Vagina (tissue), 2 donors: Measurements from ENCODE around the gene GJD2. TPM values are rescaled to one million over a fixed set of nuclear protein-coding genes. Genes with fewer than 3 reads are reported as not detected.

ENCODE experiments used
- DNase-seq, 2 donors: peaks; one replicate each; pipeline ENCODE4 v3.0.0-alpha.2; 2017; ENCODE audit errors: extremely low spot score in 2 of 2
- H3K27ac ChIP-seq: fragments of 200-600 bp; sonication (generic); one replicate; pipeline ENCODE4 v1.5.1; 2019
- H3K27me3 ChIP-seq: fragments of 200-600 bp; sonication (generic); one replicate; pipeline ENCODE4 v1.5.1; 2019
- H3K36me3 ChIP-seq, 2 donors: fragments of 200-600 bp; sonication (generic); one replicate each; pipeline ENCODE4 v1.5.1; 2017 to 2019
- H3K4me1 ChIP-seq: fragments of 200-600 bp; sonication (generic); one replicate; pipeline ENCODE4 v1.5.1; 2019
- H3K4me3 ChIP-seq, 2 donors: fragments of 200-600 bp; sonication (generic); 1 replicate in 1 of 2; 2 replicates in 1 of 2; pipeline ENCODE4 v1.5.1; 2016 to 2019
- H3K9me3 ChIP-seq: fragments of 200-600 bp; sonication (generic); one replicate; pipeline ENCODE4 v1.5.1; 2019
- POLR2A ChIP-seq, 2 donors: fragments of 450-650 bp; IDR thresholded peaks; one replicate each; pipeline ENCODE4 v1.6.1; 2017; ENCODE audit warnings: antibody characterized with exemption in 2 of 2, mild to moderate bottlenecking in 2 of 2, moderate library complexity in 2 of 2
- POLR2AphosphoS5 ChIP-seq, 2 donors: sonication (generic); formaldehyde crosslinking; IDR thresholded peaks; one replicate each; pipeline ENCODE4 v1.9.0; 2017; ENCODE audit warnings: antibody characterized with exemption in 2 of 2, mild to moderate bottlenecking in 2 of 2, low read depth in 1 of 2; ENCODE audit not compliant: insufficient read depth in 1 of 2
- intact Hi-C: fragments of 100-400 bp; cut with DNase I; formaldehyde crosslinking; loops from one replicate; pipeline ENCODE4 v1.15.1; 2023
- total RNA-seq: library from RNA; depleted of rRNA; stranded (reverse); fragments of >200 nt; gene quantifications from one replicate; pipeline ENCODE4 v1.2.3, GENCODE V29; 2016
- TF ChIP-seq, protein P1 (sequence below), 3 experiments: fragments of 450-650 bp in 2 of 3; fragments of 200-600 bp in 1 of 3; sonication (generic) in 1 of 3; IDR thresholded peaks; one replicate each; pipeline ENCODE4 v1.5.1; 2017 to 2019; ENCODE audit warnings: antibody characterized with exemption in 3 of 3, mild to moderate bottlenecking in 2 of 3, moderate library complexity in 2 of 3

Gene GJD2
- total RNA-seq, 1 donor from 2014 or later = not detected

- Histone ChIP-seq H3K27me3 (no peaks in the 10 kb centered on the region), H3K4me1 (peaks cover 12% of the 10 kb centered on the region), H3K4me3 (no peak overlapping the region), H3K36me3 (no peaks in the 10 kb centered on the region), H3K27ac (no peak overlapping the region), H3K9me3 (no peaks in the 10 kb centered on the region)
- no peak for DNase-seq
- TF ChIP-seq, protein P1, sequence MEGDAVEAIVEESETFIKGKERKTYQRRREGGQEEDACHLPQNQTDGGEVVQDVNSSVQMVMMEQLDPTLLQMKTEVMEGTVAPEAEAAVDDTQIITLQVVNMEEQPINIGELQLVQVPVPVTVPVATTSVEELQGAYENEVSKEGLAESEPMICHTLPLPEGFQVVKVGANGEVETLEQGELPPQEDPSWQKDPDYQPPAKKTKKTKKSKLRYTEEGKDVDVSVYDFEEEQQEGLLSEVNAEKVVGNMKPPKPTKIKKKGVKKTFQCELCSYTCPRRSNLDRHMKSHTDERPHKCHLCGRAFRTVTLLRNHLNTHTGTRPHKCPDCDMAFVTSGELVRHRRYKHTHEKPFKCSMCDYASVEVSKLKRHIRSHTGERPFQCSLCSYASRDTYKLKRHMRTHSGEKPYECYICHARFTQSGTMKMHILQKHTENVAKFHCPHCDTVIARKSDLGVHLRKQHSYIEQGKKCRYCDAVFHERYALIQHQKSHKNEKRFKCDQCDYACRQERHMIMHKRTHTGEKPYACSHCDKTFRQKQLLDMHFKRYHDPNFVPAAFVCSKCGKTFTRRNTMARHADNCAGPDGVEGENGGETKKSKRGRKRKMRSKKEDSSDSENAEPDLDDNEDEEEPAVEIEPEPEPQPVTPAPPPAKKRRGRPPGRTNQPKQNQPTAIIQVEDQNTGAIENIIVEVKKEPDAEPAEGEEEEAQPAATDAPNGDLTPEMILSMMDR (IDR thresholded peaks at IDR 0.05) = no peak
- TF ChIP-seq POLR2A (IDR thresholded peaks at IDR 0.05) = no peak
- no peak for TF ChIP-seq POLR2AphosphoS5 (IDR thresholded peaks at IDR 0.05; ENCODE audit: insufficient read depth in 1 of 2, low read depth in 1 of 2)
- intact Hi-C loops = no loop called here
Observed at GRCh38 chr15:34719695-34720094, 35.1 kb downstream of the GJD2 start.

- no peaks in the 10 kb centered on the region for H3K9me3 ChIP-seq
- H3K4me1 ChIP-seq = peaks cover 12% of the 10 kb centered on the region
- intact Hi-C loops = no loop called here
- H3K27me3 ChIP-seq = no peaks in the 10 kb centered on the region
- TF ChIP-seq POLR2A (IDR thresholded peaks at IDR 0.05) = no peak
- no peak for TF ChIP-seq POLR2AphosphoS5 (IDR thresholded peaks at IDR 0.05; ENCODE audit: insufficient read depth in 1 of 2, low read depth in 1 of 2)
- TF ChIP-seq, protein P1 (IDR thresholded peaks at IDR 0.05) = no peak
- no peak overlapping the region for H3K4me3 ChIP-seq
- no peak overlapping the region for H3K27ac ChIP-seq
- no peak for DNase-seq
- no peaks in the 10 kb centered on the region for H3K36me3 ChIP-seq
Observed at GRCh38 chr15:34718681-34719665, 35.8 kb downstream of the GJD2 start.

- intact Hi-C loops = no loop called here
- no peaks in the 10 kb centered on the region for H3K36me3 ChIP-seq
- H3K27ac ChIP-seq = no peak overlapping the region
- H3K9me3 ChIP-seq = no peaks in the 10 kb centered on the region
- DNase-seq = no peak
- peaks cover 12% of the 10 kb centered on the region for H3K4me1 ChIP-seq
- no peaks in the 10 kb centered on the region for H3K27me3 ChIP-seq
- H3K4me3 ChIP-seq = no peak overlapping the region
- no peak for TF ChIP-seq POLR2A (IDR thresholded peaks at IDR 0.05)
- TF ChIP-seq, protein P1 (IDR thresholded peaks at IDR 0.05) = no peak
- no peak for TF ChIP-seq POLR2AphosphoS5 (IDR thresholded peaks at IDR 0.05; ENCODE audit: insufficient read depth in 1 of 2, low read depth in 1 of 2)
Observed at GRCh38 chr15:34717729-34718128, 37.1 kb downstream of the GJD2 start.

DNA sequence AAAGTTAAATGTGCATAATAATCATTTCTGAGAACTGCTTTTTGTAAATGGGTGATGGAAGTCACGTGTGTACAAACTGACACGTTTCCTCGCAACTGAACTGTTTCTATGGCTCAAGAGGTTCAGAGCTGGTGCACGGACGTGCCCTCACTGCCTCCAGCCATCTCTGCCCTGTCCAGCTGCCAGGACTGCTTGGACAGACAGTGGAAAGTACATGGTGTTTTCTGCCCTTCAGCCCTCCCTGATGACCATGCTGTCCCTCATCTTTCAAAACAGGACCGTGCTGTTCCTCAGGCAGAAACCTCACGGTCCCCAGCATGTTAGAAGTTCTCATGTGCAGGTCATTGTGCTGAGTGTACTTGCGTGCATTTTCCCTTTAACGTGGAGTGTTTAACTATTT is 38.7 kb downstream of the GJD2 start:
- no peak for TF ChIP-seq POLR2A (IDR thresholded peaks at IDR 0.05)

DNA sequence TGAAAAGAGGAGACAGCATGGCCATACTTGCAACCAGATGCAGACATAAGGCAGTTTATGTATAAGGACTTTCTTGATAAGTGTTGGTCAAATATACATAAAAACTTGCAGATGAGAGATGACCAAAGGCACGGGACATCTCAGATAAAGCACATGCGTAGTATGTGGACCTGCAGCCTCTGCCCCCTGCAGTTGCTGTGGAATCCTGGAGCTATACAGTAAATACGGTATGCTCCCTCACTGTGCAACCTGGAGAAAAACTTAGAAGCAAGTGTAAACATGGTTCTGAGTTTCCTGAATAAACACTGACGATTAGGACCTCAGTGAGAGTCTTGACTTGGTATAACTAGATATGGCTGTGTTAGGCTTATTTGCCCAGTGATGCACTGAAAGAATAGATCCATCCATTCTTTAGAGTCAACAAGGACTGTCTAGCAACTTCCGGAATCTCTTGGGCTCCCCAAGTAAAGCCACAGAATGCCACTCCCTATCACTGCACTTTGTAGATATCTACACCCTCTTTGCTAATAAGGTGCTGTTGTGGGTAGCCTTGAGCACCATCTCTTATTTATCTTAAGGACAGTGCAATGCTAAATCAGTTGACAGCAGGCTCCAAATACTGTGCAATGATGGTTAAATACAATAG is 40.2 kb downstream of the GJD2 start:
- H3K36me3 ChIP-seq = no peaks in the 10 kb centered on the region
- TF ChIP-seq, protein P1 (IDR thresholded peaks at IDR 0.05) = no peak
- no peak for TF ChIP-seq POLR2A (IDR thresholded peaks at IDR 0.05)
- TF ChIP-seq POLR2AphosphoS5 (IDR thresholded peaks at IDR 0.05; ENCODE audit: insufficient read depth in 1 of 2, low read depth in 1 of 2) = no peak
- no peaks in the 10 kb centered on the region for H3K9me3 ChIP-seq
- intact Hi-C loops = no loop called here
- H3K27ac ChIP-seq = no peak overlapping the region
- no peaks in the 10 kb centered on the region for H3K27me3 ChIP-seq
- no peak overlapping the region for H3K4me3 ChIP-seq
- no peaks in the 10 kb centered on the region for H3K4me1 ChIP-seq
- DNase-seq = no peak

More for the DNA sequence above, 38.7 kb downstream of the GJD2 start:
- Histone ChIP-seq H3K4me3 (no peak overlapping the region), H3K4me1 (no peaks in the 10 kb centered on the region), H3K27me3 (no peaks in the 10 kb centered on the region), H3K9me3 (no peaks in the 10 kb centered on the region), H3K36me3 (no peaks in the 10 kb centered on the region), H3K27ac (no peak overlapping the region)
- DNase-seq = no peak
- intact Hi-C loops = no loop called here
